ENCODE results near the gene HOXB3. TPM values are rescaled to one million over a fixed set of nuclear protein-coding genes. Genes with fewer than 3 reads are reported as not detected.
A peak's percentile ranks its signal among the peaks of the same experiment; 100 is the strongest.

HOXB3 gene
- polyA plus RNA-seq, 3 donors, result 135 to 254 (median 222) TPM

DNA sequence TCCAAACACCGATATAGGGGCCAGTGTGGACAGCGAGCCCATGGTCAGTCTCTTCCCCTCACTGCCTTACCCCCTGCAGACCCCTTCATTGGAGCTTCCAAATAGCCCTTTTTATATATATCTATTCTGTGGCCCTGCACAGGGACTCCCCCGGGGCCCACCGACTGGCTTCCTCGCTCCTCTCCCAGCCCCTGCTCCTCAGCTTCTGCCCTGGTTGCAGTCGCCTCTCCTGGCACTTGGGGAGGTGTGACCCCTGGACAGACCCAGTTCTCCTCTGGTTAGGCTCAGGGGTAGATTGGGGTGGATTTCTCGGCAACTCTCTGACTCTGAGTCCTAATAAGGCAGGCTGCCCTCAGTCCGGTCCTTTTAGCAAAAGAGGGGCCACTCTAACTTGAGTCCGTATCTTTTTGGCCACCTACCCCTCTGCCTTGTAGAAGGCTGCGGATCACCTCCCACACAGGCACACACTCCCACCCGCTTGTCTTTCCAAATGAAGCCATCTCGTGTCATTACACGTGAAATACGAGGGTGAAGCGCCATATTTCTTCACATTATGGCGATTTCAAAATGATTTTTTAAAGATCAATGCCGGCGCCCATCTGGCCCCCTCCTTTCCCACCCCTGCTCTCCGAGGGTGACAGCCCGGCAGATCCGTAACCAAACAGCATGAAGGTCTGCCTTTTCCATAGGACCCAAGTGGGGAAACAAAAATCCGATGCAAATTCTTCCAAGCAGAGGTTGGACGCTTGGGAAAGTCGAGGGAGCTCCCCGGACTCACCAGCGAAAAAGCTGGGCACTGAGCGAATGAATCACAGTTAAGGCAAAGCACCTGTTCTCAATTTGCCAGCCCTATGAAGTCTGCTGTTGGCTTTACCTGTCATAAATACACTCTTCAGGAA lies 37.8 kb upstream of the HOXB3 start:
- DNase-seq, result no peak

DNA sequence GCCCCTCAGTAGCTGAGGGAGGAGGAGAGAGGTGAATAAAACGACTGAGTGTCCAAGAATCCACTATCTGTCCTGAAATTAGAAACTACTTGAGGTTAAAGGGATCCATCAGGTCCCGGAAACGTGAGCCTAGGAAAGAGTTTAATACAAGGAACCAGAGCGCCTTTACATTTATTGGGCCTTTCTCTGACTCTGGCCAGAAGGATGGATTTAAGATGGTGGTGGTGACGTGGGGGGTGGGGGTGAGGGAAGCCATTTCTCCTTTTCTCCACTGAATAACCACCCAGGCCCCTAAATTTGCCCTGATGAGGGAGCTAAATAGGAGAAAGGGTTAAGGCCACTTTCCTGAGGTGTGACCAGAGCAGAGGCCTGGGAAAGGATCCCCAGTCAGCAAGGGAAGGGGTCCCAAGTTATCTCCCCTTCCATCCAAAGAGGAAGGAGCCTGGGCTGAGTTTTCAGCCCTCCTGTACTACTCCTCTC lies 37.1 kb upstream of the HOXB3 start:
- DNase-seq, result no peak

DNA sequence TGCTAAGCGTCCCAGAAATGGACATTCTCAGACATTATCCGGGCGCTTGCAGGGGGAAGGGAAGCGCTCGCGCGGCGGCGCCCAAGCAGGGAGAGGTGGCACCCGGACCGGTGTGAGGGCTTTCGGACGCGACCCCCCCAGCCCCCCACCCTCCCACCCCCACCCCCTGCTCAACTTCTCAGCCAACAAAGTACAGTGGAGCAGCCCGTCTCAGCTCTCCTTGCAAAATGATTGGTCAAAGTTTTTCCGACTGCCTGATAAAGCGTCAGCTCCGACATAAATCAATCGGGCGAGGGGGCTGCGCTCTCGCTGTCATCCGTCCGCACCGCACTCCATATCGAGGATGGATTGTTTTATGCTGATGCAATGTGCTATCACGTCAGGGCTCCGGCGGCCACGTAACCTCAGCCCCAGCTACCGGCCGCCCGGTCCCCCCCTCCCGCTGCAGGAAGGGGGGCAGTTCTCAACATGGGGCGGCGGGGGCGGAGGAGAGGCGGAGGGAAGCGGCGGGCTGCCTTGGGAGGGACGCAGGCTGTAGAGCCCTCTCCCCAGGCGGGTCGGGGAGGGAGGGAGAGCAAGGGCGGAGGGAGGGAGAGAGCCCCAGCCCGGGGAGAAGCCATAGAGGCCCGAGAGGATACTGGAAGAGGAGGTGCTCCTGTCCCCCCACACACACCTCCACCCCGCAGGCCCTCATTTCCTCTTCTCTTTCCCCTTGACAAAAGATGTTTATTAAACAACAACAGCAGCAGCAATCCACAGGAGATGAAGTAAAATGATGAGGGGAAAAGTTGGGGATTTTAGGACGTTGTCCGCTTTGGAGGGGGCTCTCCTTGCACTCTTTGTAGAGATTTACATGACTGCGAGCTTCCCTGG lies 36.4 kb upstream of the HOXB3 start, which contains the start of gene HOXB9:
Gene HOXB9, minus strand, starts transcription at position 114 of the 873 bp plus-strand sequence. Its CDS starts 89 bp downstream, at position 25.
- no peak for DNase-seq

GRCh38 chr17:48625495-48626244 lies 35.6 kb upstream of the HOXB3 start:
- no peak for DNase-seq

DNA sequence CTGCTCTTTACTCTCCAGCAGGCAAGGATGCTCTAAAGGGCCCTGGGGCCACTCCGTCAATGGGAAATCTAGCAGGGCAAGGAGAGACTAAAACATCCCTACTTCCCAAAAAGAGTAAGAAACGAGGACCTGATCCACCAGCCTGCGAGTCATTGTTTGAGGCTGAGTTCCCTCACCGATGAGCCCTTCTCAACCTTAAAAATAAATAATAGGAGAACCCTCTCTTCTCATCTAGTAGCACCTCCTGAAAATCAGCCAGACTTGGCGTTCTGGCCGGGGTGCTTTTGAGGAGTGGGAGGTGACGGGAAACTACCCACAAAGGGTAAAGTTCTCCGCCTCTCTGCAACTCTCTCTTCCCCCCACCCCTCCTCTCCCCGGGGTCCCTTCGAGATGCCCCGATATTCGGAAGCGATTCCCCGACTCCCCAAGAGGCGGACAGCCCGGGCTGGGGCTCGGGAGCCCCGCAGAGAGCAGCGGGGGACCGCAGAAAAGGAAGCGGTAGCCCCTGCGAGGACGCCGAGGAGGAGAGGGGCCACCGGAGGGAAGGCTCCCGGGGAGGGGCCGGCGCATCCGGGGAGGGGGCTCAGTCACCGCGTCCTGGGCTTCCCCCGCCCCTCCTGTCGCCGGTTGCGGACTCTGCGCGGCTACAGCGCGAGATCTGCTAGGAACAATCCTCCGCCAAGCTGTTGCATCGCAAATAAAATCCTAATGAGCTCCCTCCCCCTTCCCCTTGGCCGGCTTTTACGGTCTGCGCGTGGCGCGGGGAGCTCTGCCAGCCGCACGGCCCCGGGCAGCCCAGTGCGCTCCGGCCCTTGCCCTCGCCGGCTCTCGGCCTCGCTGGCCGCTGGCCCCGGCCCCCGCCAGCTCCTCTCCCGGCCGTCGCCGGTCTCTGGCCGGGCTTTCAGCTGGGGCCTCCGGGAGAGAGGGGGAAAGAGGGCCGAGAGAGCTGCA lies 34.8 kb upstream of the HOXB3 start:
- no peak for DNase-seq

GRCh38 chr17:48624118-48624517 lies 34.1 kb upstream of the HOXB3 start:
- DNase-seq, result no peak

DNA sequence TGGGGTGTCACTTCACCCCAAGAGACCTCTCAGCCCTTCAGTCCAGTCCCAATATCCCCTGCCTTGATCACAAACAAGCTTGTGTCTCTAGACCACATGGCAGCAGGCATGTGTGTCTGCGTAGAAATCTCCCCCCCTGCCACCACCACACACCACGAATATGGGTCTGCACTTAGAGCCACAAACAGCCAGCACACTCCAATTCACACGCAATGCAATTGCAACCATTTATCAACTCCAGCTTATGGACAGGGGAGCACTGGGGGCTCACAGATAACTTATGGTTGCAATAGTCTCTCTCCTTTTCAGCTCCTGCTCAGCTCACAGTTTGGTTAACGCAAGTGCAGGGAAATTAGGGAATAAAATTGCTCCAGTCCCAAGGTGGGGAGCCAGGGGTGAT lies 33.5 kb upstream of the HOXB3 start:
- DNase-seq, result no peak

DNA sequence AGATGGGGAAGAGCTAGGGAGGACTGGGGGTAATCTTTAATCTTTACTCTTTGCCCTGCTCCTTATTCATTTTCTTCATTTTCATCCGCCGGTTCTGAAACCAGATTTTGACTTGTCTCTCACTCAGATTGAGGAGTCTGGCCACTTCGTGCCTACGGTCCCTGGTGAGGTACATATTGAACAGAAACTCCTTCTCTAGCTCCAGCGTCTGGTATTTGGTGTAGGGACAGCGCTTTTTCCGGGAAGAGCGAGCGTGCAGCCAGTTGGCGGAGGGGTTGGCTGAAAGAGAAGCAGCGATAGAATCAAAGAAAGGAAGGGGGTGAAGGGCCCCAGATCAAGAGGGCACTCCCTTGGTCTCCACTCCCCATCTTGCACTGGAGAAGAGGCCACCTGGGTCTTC lies 32.8 kb upstream of the HOXB3 start:
- DNase-seq, result no peak

DNA sequence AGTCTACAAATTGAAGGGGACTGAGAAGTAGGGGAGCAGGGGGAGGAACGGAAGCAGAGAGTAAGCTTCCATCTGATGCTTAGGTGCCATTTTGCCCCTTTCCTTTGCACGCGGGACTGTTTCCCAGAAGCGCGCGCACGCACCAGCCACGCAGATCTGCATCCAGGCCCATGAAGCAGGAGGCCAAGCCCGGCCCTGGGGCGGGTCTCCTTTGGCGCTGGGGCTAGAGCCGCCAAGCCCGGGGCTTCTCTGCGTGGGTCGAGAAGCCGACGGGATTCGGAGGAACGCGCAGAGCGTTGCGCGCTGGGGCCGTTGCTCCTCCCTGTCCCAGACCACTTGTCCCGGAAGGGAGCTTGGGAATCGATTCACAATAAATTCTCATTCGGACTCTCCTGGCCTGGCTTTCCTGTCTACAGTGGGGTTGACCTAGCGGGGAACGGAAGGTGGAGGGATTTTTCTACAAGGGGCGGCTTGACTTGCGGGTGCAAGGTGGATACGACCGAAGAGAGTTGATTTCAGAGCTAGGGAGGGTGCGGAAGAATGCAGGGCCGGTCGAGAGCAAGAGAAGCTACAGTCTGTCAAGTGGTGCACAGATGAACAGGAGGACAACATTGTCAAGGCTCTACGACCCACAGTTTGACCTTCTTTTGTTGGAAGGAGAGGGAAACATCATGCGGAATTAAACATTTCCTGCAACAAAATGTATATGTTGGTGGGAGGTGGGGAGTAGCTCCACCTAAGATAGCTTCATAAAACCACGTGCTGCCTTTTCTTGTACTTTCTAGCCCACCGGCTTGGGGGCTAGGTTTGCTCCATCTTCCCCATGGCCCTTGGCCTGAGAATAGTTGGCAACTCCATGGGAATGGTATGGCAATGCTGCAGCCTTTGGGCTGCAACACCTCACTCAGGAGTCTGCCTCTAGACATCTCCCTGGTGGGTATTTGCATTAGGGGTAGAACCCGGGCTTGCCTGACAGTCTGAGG lies 31.7 kb upstream of the HOXB3 start:
- DNase-seq, result no peak

DNA sequence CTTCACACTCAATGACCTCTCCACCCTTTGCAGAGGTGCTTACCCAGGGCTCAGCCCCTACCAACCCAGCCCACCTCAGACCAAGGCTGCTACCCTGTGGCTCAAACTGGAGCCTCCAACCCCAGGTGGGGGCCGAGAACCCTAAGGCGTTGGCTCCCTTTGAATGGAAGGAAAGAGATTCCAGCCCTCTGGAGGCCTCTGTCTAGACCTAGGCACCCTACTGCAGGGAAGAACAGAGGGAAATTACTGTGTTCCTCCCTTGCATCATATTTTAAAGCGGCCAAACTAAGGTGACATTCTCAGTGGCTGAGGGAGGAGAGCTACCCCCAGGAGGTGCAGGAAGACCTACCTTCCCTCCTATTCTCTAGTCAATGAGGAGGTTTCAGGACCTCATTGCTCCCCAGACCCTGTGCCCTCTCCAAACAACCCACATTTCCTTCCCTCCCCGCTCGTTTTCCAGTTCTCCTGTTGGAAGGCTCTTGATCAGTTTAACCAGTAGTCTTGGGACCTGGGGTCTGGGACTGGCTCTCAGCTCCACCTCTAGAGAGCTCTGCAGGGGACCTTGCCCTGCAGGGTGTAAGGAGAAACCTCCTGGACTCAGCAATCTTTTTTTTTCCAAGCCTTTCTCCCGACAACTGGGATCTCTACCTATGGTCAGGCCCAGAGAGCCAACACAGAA lies 30.6 kb upstream of the HOXB3 start:
- no peak for DNase-seq

DNA sequence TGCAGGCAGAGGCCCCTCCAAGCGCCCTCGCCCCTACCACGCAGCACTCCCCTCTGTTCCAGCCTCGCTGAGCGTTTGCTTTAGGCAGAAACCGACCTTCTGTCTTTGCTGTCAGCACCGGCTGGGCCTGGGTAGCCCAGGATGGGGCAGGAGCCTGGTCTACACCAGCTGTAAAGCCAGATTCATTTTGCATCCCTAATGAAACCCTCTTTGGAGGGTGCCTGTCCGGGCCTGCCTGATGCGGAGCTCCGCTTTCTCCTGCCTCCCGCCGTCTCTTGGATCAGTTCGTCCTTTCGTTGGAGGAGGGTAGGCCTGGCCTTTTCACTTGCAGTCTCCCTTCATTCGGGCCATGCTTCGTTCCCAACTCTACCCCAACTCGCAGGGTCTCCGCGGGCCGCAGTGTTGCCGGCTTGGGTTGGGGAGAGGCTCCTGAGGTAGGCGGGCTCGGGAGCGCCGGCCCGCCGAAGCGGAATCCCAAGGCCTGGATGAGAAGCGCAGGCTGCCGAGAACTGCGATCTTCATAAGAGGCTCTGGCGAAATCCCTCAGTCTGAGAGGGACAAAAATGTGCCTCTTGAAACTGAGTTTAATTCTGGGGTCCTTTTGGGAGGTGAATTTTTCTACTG lies 29.9 kb upstream of the HOXB3 start:
- DNase-seq, result no peak

GRCh38 chr17:48618256-48618896 lies 28.3 kb upstream of the HOXB3 start:
- DNase-seq, result peak; percentile 92

GRCh38 chr17:48617471-48618255 lies 27.6 kb upstream of the HOXB3 start:
- DNase-seq, result no peak

DNA sequence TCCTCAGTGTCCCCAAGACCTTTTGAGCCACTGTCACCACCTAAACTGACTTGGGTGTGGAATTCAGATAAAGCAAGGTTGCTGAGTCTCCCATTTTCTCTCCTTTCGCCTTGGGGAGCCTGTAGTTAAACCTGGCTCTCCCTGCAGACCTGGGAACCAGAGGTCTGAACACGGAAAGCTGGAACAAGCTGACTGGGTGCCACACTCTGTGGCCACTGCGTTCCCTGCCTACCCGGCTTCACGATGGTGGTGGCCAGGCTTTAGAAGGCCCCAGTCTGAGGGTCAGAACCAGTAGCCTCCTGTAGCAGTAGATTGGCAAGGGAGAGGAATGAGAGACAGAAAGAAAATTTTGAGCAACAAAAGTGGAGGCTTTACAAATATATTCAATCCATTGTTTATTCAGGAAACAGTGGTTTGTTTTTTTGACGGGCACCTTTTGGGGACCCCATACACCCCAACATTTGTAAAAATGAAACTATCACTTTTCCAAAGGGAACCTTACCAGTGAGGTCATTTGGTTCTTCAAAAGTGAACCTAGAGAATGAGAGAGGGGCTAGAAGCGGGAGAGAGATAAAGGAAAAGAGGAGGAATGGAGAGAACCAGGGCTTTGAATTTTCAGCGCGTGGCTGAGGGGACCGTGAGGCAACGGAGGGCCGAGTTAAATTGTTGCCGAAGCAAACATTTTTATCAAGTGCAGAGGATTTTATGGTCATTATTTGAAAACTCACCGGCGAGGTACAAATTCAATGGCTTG lies 26.9 kb upstream of the HOXB3 start:
- DNase-seq, result no peak

DNA sequence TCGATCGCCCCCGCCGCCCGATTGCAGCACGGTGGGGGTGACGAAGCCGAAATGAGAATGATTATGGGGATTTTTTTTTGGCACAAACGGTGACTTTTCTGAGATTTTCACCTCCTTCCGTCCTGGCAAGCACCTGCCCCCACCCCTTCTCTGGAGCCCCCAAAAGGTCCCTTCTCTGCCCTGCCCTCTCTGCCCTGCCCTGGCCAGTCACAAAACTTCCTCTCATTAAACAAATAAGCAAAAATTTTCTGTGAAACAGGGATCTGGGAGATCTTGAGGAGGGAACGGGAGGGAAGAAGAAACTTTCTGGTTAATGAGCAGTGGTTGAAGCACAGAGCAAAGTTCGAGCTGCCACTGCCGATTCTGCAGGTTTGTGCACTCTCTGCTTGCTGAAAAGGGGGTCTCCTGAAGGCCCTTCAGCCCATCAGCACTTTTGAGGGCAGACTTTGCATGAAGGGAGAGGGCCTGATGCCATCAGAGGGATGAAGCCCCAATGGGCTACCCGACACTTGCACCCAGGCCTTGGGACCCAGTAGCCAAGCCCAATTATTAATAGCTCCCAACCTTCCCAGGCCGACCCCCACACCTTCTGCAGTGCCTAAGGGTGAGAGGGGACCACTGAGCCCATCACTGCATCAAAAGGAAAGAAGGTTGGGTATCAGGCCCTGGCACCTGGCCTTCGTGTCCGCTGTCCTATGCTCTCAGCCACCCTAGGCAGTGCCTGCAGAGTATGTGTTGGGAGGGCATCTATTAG lies 26.1 kb upstream of the HOXB3 start:
- DNase-seq, result no peak
